Fibroblast of lung (primary cell): Measurements from ENCODE around the gene GALNT12. TPM values are rescaled to one million over a fixed set of nuclear protein-coding genes. Genes with fewer than 3 reads are reported as not detected.

Experiments
- DNase-seq, 2 donors: peaks; one replicate each; pipeline versions ENCODE4 v3.0.0 to v3.0.0-alpha.2; 2010; ENCODE audit warnings: low read depth in 2 of 2
- H2AFZ ChIP-seq: 2 replicates; pipeline ENCODE4 v1.5.1; 2012; ENCODE audit warnings: low read length, control low read depth, inconsistent platforms
- H3K27ac ChIP-seq: 2 replicates; pipeline ENCODE4 v1.5.1; 2011; ENCODE audit warnings: low read length, control low read depth; ENCODE audit not compliant: insufficient read depth
- H3K27me3 ChIP-seq: 2 replicates; pipeline ENCODE4 v1.5.1; 2011; ENCODE audit warnings: mild to moderate bottlenecking, low read length; ENCODE audit not compliant: control insufficient read depth, insufficient read depth
- H3K36me3 ChIP-seq: 2 replicates; pipeline ENCODE4 v1.5.1; 2011; ENCODE audit warnings: low read length; ENCODE audit not compliant: control insufficient read depth, insufficient read depth
- H3K4me1 ChIP-seq: 2 replicates; pipeline ENCODE4 v1.5.1; 2011; ENCODE audit warnings: low read length; ENCODE audit not compliant: control insufficient read depth, insufficient read depth; ENCODE audit errors: extremely low read depth
- H3K4me2 ChIP-seq: 2 replicates; pipeline ENCODE4 v1.5.1; 2011; ENCODE audit warnings: low read length, control low read depth; ENCODE audit not compliant: insufficient read depth; ENCODE audit errors: extremely low read depth
- H3K4me3 ChIP-seq, 4 experiments: fragments of 200-600 bp in 1 of 4; sonication (generic) in 1 of 4; replicated peaks in 1 of 4; 2 replicates each; pipeline ENCODE4 v1.5.1; 2011 to 2016; ENCODE audit warnings: low read length in 4 of 4, low read depth in 3 of 4, mild to moderate bottlenecking in 3 of 4, control low read depth in 2 of 4, inconsistent platforms in 1 of 4, mixed read lengths in 1 of 4; ENCODE audit not compliant: insufficient read depth in 1 of 4; ENCODE audit errors: control extremely low read depth in 1 of 4
- H3K79me2 ChIP-seq: 2 replicates; pipeline ENCODE4 v1.5.1; 2012; ENCODE audit warnings: mild to moderate bottlenecking, low read length, inconsistent platforms; ENCODE audit not compliant: control insufficient read depth, insufficient read depth
- H3K9ac ChIP-seq: 2 replicates; pipeline ENCODE4 v1.5.1; 2011; ENCODE audit warnings: mild to moderate bottlenecking, low read length, control low read depth; ENCODE audit not compliant: insufficient read depth
- H3K9me3 ChIP-seq: 2 replicates; pipeline ENCODE4 v1.5.1; 2012; ENCODE audit warnings: low read depth, low read length; ENCODE audit not compliant: control insufficient read depth, insufficient read depth
- H4K20me1 ChIP-seq: 2 replicates; pipeline ENCODE4 v1.5.1; 2011; ENCODE audit warnings: low read length; ENCODE audit not compliant: control insufficient read depth, insufficient read depth; ENCODE audit errors: extremely low read depth
- CTCF ChIP-seq, 2 donors: IDR thresholded peaks in 1 of 2; conservative IDR thresholded peaks in 1 of 2; 1 replicate in 1 of 2; 2 replicates in 1 of 2; pipeline ENCODE4 v1.5.1; 2011 to 2012; ENCODE audit warnings: low read length in 2 of 2, control low read depth in 1 of 2, inconsistent platforms in 1 of 2, low read depth in 1 of 2, mild to moderate bottlenecking in 1 of 2
- EZH2 ChIP-seq: IDR thresholded peaks from 2 replicates; pipeline ENCODE4 v1.5.1; 2012; ENCODE audit warnings: low read length, control low read depth, mild to moderate bottlenecking; ENCODE audit errors: missing control alignments
- polyA plus RNA-seq, 2 donors: library from polyadenylated mRNA; depleted of rRNA in 1 of 2; stranded (reverse) in 1 of 2; unstranded in 1 of 2; fragments of >200 nt; gene quantifications; 2 replicates each; pipeline ENCODE4 v1.2.1, GENCODE V29; 2011 to 2012; ENCODE audit warnings: missing spikeins in 1 of 2
- total RNA-seq: library from RNA; depleted of rRNA; stranded (reverse); fragments of >200 nt; gene quantifications from 2 replicates; pipeline ENCODE4 v1.2.1, GENCODE V29; 2014

Gene GALNT12
- total and polyA plus RNA-seq, 2 donors (not counting 1 experiment from before 2014, with no cell fraction given) = 9.4 to 18.2 TPM

GRCh38 chr9:98801969-98802371, 5.5 kb upstream of the GALNT12 start:
- Histone ChIP-seq H2AFZ (no peak overlapping the region), H3K4me1 (no peaks in the 10 kb centered on the region), H3K79me2 (no peaks in the 10 kb centered on the region), H3K4me3 (no peak overlapping the region), H3K9me3 (no peaks in the 10 kb centered on the region), H4K20me1 (no peaks in the 10 kb centered on the region), H3K27me3 (no peaks in the 10 kb centered on the region), H3K27ac (no peak overlapping the region), H3K36me3 (no peaks in the 10 kb centered on the region), H3K9ac (no peak overlapping the region), H3K4me2 (no peak overlapping the region)
- DNase-seq = no peak
- TF ChIP-seq CTCF (conservative IDR thresholded peaks at IDR 0.05 in 1 of 2, IDR thresholded peaks at IDR 0.05 in 1 of 2; ENCODE audit: low read depth in 1 of 2, low read length in 2 of 2) = no peak
- no peak for TF ChIP-seq EZH2

- Histone ChIP-seq H3K9me3 (no peaks in the 10 kb centered on the region), H3K27ac (no peak overlapping the region), H3K27me3 (no peaks in the 10 kb centered on the region), H3K4me2 (no peak overlapping the region), H3K4me1 (no peaks in the 10 kb centered on the region), H4K20me1 (no peaks in the 10 kb centered on the region), H3K36me3 (no peaks in the 10 kb centered on the region), H3K4me3 (no peak overlapping the region), H3K9ac (no peak overlapping the region), H2AFZ (no peak overlapping the region), H3K79me2 (no peaks in the 10 kb centered on the region)
- peak in 1 of 2 donors; percentile 85 for DNase-seq
- no peak for TF ChIP-seq EZH2
- TF ChIP-seq CTCF (conservative IDR thresholded peaks at IDR 0.05 in 1 of 2, IDR thresholded peaks at IDR 0.05 in 1 of 2; ENCODE audit: low read depth in 1 of 2, low read length in 2 of 2) = no peak
Measured at GRCh38 chr9:98804083-98804482, 3.4 kb upstream of the GALNT12 start.

GRCh38 chr9:98805506-98806272, 1.8 kb upstream of the GALNT12 start:
- Histone ChIP-seq H4K20me1 (no peaks in the 10 kb centered on the region), H3K27ac (no peak overlapping the region), H3K9me3 (no peaks in the 10 kb centered on the region), H3K4me2 (no peak overlapping the region), H3K27me3 (no peaks in the 10 kb centered on the region), H3K4me3 (no peak overlapping the region), H3K79me2 (no peaks in the 10 kb centered on the region), H3K4me1 (peaks cover 12% of the 10 kb centered on the region), H3K9ac (no peak overlapping the region), H3K36me3 (no peaks in the 10 kb centered on the region), H2AFZ (no peak overlapping the region)
- DNase-seq = peak; percentile 75 to 80
- TF ChIP-seq EZH2 (no peak), CTCF (conservative IDR thresholded peaks at IDR 0.05 in 1 of 2, IDR thresholded peaks at IDR 0.05 in 1 of 2; ENCODE audit: low read depth in 1 of 2, low read length in 2 of 2) (no peak)
